Thyroid gland (tissue), 4 donors: ENCODE data around the gene NMRK2. TPM values are rescaled to one million over a fixed set of nuclear protein-coding genes. Genes with fewer than 3 reads are reported as not detected.
"Not testable (repeated sequence)": the region's sequence is repeated elsewhere in the genome, so short reads cannot be mapped to it uniquely, and the experiment has no call there.

ENCODE experiments used
- DNase-seq, 2 donors: peaks; one replicate each; pipeline ENCODE4 v3.0.0-alpha.2; 2019
- H3K27ac ChIP-seq, 3 donors: fragments of 200-600 bp; sonication (generic); 1 replicate in 2 of 3; 2 replicates in 1 of 3; pipeline ENCODE4 v1.5.1; 2016 to 2019; ENCODE audit warnings: mild to moderate bottlenecking in 1 of 3, moderate library complexity in 1 of 3
- H3K27me3 ChIP-seq: fragments of 200-600 bp; sonication (generic); one replicate; pipeline ENCODE4 v1.5.1; 2019
- H3K36me3 ChIP-seq, 2 donors: fragments of 200-600 bp; sonication (generic); one replicate each; pipeline ENCODE4 v1.5.1; 2016 to 2019
- H3K4me1 ChIP-seq, 2 donors: fragments of 200-600 bp; sonication (generic); one replicate each; pipeline ENCODE4 v1.5.1; 2017 to 2019
- H3K4me3 ChIP-seq, 3 donors: fragments of 200-600 bp; sonication (generic); replicated peaks in 1 of 3; 1 replicate in 2 of 3; 2 replicates in 1 of 3; pipeline ENCODE4 v1.5.1; 2016; ENCODE audit warnings: mild to moderate bottlenecking in 1 of 3
- H3K9me3 ChIP-seq: fragments of 200-600 bp; sonication (generic); one replicate; pipeline ENCODE4 v1.5.1; 2017
- POLR2A ChIP-seq, 2 donors: fragments of 450-650 bp; IDR thresholded peaks; one replicate each; pipeline ENCODE4 v1.6.1; 2017; ENCODE audit warnings: antibody characterized with exemption in 2 of 2, mild to moderate bottlenecking in 2 of 2, moderate library complexity in 1 of 2
- WGBS, 2 donors: methylation state at CpG; one replicate each; pipeline ENCODE4 v1.1.5; 2017; 5-methylcytosine and 5-hydroxymethylcytosine counted together
- intact Hi-C: fragments of 100-400 bp; cut with DNase I; formaldehyde crosslinking; loops from one replicate; pipeline ENCODE4 v1.15.1; 2023
- total RNA-seq, 4 donors: library from RNA; depleted of rRNA; stranded (reverse); fragments of >200 nt; gene quantifications; one replicate each; pipeline ENCODE4 v1.2.3, GENCODE V29; 2016
- TF ChIP-seq, protein P1 (sequence below), 6 experiments: fragments of 200-600 bp in 3 of 6; fragments of 450-650 bp in 3 of 6; sonication (generic) in 3 of 6; IDR thresholded peaks; one replicate each; pipeline ENCODE4 v1.5.1; 2016 to 2019; ENCODE audit warnings: antibody characterized with exemption in 6 of 6, mild to moderate bottlenecking in 2 of 6, inconsistent platforms in 1 of 6, moderate library complexity in 1 of 6

The NMRK2 gene
- total RNA-seq, 4 donors from 2014 or later, result not detected

DNA sequence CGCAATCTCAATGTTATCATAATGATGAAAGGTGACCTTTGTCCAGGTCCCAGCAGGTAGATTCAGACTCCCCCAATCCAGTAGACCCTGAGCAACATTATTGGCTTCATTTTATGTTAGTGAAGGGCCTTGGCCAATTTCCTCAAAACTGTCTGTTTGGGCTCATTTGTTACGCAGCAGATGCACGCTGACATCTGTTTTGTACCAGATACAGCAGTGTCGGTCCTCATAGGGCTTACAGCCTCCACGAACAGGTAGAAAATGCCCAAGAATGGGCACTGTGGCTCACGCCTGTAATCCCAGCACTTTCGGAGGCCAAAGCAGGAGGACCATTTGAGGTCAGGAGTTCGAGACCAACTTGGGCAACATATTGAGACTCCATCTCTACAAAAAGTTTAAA, 13.1 kb upstream of the NMRK2 start:
- no peak for DNase-seq
- Histone ChIP-seq H3K4me1 (no peaks in the 10 kb centered on the region), H3K27ac (no peak overlapping the region), H3K36me3 (no peaks in the 10 kb centered on the region), H3K4me3 (no peak overlapping the region), H3K9me3 (no peaks in the 10 kb centered on the region), H3K27me3 (no peaks in the 10 kb centered on the region)
- no peak for TF ChIP-seq POLR2A (IDR thresholded peaks at IDR 0.05)
- TF ChIP-seq, protein P1, sequence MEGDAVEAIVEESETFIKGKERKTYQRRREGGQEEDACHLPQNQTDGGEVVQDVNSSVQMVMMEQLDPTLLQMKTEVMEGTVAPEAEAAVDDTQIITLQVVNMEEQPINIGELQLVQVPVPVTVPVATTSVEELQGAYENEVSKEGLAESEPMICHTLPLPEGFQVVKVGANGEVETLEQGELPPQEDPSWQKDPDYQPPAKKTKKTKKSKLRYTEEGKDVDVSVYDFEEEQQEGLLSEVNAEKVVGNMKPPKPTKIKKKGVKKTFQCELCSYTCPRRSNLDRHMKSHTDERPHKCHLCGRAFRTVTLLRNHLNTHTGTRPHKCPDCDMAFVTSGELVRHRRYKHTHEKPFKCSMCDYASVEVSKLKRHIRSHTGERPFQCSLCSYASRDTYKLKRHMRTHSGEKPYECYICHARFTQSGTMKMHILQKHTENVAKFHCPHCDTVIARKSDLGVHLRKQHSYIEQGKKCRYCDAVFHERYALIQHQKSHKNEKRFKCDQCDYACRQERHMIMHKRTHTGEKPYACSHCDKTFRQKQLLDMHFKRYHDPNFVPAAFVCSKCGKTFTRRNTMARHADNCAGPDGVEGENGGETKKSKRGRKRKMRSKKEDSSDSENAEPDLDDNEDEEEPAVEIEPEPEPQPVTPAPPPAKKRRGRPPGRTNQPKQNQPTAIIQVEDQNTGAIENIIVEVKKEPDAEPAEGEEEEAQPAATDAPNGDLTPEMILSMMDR (IDR thresholded peaks at IDR 0.05), result no peak
- intact Hi-C loops, result no loop called here
- 93 to 95% methylated on average over 8 of the region's 8 CpGs for WGBS, 2 donors

DNA sequence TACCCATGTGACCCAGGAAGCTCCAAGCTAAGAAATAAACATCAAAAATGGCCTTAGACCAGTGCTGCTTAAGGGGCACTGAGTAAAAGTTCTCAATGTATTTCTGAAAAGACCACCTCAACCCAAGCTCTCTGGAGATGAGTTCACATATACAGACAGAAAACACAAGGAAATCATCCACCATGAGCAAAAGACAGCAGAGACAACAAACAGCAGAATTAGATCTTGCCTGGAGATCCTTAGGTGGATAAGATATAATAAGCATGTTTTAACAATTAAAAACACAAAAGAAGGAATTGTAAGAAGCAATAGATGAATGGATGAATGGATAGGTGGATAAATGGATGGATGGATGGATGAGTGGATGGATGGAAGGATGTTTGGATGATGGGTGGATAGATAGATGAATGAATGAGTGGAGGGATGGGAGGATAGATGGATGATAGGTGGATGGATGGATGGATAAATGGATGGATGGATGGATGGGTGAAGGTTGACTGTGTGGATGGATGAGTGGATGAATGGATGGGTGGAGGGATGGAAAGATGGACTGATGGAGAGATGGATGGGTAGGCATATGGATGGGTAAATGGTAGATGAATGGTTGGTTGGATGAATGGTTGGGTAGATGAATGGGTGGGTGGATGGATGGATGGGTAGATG, 9.6 kb upstream of the NMRK2 start:
- H3K27ac ChIP-seq, result no peak overlapping the region
- no peaks in the 10 kb centered on the region for H3K9me3 ChIP-seq
- H3K36me3 ChIP-seq, result no peaks in the 10 kb centered on the region
- DNase-seq, result no peak
- TF ChIP-seq, protein P1 (IDR thresholded peaks at IDR 0.05), result no peak
- TF ChIP-seq POLR2A (IDR thresholded peaks at IDR 0.05), result no peak
- no peaks in the 10 kb centered on the region for H3K27me3 ChIP-seq
- intact Hi-C loops, result no loop called here
- H3K4me1 ChIP-seq, result no peaks in the 10 kb centered on the region
- no peak overlapping the region for H3K4me3 ChIP-seq

GRCh38 chr19:3923912-3924311, 9.0 kb upstream of the NMRK2 start:
- TF ChIP-seq, protein P1 (IDR thresholded peaks at IDR 0.05), result no peak
- no peak for TF ChIP-seq POLR2A (IDR thresholded peaks at IDR 0.05)
- 77 to 84% methylated on average over 1 of the region's 1 CpG for WGBS, 2 donors
- no peak overlapping the region for H3K27ac ChIP-seq
- intact Hi-C loops, result no loop called here
- no peak for DNase-seq
- no peaks in the 10 kb centered on the region for H3K4me1 ChIP-seq
- H3K36me3 ChIP-seq, result no peaks in the 10 kb centered on the region
- no peak overlapping the region for H3K4me3 ChIP-seq
- H3K9me3 ChIP-seq, result no peaks in the 10 kb centered on the region
- H3K27me3 ChIP-seq, result no peaks in the 10 kb centered on the region

GRCh38 chr19:3931041-3931440, 1.8 kb upstream of the NMRK2 start:
- intact Hi-C loops, result no loop called here
- 63 to 65% methylated on average over 5 to 6 of the region's 8 CpGs for WGBS, 2 donors
- no peak for TF ChIP-seq POLR2A (IDR thresholded peaks at IDR 0.05)
- TF ChIP-seq, protein P1 (IDR thresholded peaks at IDR 0.05), result no peak
- peaks cover 8% of the 10 kb centered on the region for H3K27me3 ChIP-seq
- H3K4me1 ChIP-seq, result no peaks in the 10 kb centered on the region
- H3K27ac ChIP-seq, result no peak overlapping the region
- peak; percentile 3 to 26 for DNase-seq
- H3K36me3 ChIP-seq, result no peaks in the 10 kb centered on the region
- H3K9me3 ChIP-seq, result no peaks in the 10 kb centered on the region
- no peak overlapping the region for H3K4me3 ChIP-seq

- Histone ChIP-seq H3K27me3 (peaks cover 8% of the 10 kb centered on the region), H3K9me3 (no peaks in the 10 kb centered on the region), H3K36me3 (no peaks in the 10 kb centered on the region), H3K27ac (no peak overlapping the region), H3K4me1 (no peaks in the 10 kb centered on the region), H3K4me3 (no peak overlapping the region)
- intact Hi-C loops, result no loop called here
- TF ChIP-seq, protein P1 (IDR thresholded peaks at IDR 0.05), result no peak
- TF ChIP-seq POLR2A (IDR thresholded peaks at IDR 0.05), result no peak
- DNase-seq, result no peak
- WGBS, 2 donors, result 82 to 84% methylated on average over 14 to 20 of the region's 29 CpGs
Measured at GRCh38 chr19:3936506-3937442, 3.9 kb downstream of the NMRK2 start.

DNA sequence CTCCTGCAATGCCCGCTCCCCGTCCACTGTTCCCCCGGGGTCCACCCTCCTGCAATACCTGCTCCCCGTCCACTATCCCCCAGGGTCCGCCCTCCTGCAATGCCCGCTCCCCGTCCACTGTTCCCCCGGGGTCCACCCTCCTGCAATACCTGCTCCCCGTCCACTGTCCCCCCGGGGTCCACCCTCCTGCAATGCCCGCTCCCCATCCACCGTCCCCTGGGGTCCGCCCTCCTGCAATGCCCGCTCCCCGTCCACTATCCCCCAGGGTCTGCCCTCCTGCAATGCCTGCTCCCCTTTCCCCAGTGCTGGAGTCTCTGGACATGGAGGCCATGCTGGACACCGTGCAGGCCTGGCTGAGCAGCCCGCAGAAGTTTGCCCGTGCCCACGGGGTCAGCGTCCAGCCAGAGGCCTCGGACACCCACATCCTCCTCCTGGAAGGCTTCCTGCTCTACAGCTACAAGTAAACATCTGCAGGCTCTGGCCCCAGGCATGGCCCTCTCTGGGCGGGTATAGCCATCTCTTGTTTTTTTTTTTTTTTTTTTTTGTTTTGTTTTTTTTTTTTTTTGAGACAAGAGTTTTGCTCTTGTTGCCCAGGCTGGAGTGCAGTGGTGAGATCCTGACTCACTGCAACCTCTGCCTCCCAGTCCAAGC, 5.6 kb downstream of the NMRK2 start:
- 88 to 90% methylated on average over 20 to 22 of the region's 22 CpGs for WGBS, 2 donors
- H3K9me3 ChIP-seq, H3K4me3 ChIP-seq, H3K4me1 ChIP-seq, intact Hi-C loops, H3K27ac ChIP-seq, H3K27me3 ChIP-seq, H3K36me3 ChIP-seq, DNase-seq: not testable (repeated sequence)
